ACHN (cell line): Measurements from ENCODE around the gene DTWD2.
A peak's percentile ranks its signal among the peaks of the same experiment; 100 is the strongest.

ENCODE experiments used
- DNase-seq: peaks from one replicate; pipeline ENCODE4 v3.0.0-alpha.2; 2015
- in situ Hi-C: cut with HindIII; loops from 2 replicates; pipeline ENCODE4 v1.10.0; 2017; ENCODE audit warnings: low sequenced_read_pairs, low pct_ligation_motif_present, low pct_unique_long_range_greater_than_20kb

Gene DTWD2

DNA sequence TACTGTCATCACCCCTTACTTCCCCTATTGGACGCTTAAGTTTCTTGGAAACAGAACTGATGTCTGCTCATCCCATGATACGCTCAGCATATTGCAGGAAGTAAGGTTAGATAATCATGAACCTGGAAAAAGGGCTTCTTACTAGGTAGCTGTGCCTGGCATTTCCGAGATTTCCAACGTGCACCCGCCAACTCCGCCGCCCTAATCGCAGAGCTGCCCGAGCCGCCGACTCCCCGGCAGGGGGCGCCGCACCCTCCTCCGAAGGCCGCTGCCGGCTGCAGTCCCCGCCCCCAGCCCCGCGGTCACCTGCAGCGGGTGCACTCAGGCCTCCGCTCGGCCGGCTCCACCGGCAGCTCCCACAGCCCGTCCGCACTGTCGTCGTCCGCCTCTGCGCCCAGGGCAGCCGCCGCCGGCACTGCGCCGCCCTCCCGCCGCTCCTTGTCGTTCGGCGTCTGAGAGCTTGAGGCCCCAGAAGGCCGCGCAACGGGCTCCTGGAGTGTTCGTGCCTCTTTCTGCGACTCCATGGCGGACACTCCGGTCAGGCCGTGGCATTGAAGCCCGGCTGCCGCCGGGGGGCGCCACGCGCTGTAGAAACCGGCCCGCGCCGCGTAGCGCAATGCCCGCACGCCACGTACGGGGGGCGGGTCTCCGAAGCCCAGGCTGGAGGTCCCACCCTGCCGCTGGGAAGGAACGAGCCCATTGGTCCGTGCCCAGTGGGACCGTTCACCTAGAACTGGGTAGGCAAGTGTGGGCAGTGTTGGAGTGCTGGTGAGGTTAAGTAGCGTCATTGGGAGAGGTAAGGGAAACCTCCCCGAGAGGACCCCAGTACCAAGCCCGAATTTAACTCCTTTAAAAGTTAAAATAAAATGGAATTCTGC, at the start of gene DTWD2:
TSS of gene DTWD2 (minus strand) at position 560 of the 878 bp plus-strand sequence. CDS start at position 524, 36 bp downstream.
- in situ Hi-C loops = no loop called here

GRCh38 chr5:119037496-119038215, 49.3 kb upstream of the DTWD2 start:
- DNase-seq = no peak
- in situ Hi-C loops = no loop called here

More for the DNA sequence above, at the start of gene DTWD2:
- DNase-seq = peak; percentile 94

DNA sequence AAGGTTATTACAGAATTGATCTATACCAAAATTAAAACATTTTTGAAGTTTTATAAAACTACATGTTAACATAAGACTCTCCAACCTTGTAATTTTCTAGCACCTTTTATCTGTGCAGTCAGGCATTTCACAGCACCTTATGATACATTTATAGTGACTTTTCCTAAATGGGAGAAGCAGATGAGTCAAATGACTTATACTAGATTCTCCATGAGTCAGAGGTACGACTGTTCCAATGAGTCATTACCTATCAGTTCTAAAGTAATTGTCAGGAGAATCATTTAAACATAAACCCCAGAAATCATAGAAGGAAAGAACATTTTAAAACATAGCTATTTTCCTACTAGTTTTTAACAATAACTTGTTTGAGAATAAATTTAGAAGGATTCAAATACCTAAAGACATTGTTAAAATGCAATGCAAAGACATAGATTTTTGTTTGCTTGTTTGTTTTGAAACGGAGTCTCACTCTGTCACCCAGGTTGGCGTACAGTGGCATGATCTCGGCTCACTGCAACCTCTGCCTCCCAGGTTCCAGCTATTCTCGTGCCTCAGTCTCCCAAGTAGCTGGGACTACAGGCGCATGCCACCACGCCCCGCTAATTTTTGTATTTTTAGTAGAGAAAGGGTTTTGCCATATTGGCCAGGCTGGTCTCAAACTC, 47.9 kb upstream of the DTWD2 start:
- peak; percentile 60 for DNase-seq
- in situ Hi-C loops = no loop called here

DNA sequence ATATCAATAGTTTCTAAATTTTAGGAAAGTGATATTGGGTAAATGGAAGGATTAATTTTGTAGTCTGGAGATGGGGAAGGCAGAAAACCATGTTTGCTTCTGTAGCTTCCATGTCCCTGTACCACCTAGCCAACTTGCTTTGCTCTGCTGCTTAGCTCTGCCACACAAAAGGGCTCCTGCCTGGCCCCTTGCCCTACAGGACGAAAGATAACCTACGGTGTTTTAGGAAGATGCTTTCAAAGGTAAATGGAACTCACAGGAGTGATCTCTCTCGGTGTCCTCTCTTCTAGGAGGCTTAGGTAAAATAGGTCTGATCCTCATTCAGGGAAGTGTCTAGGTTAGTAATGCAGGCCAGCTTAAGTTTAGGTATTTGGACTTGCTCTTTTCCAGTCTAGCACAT, 44.8 kb upstream of the DTWD2 start:
- no peak for DNase-seq

GRCh38 chr5:119032656-119033055, 44.3 kb upstream of the DTWD2 start:
- DNase-seq = no peak
- in situ Hi-C loops = no loop called here

More for the DNA sequence above, 44.8 kb upstream of the DTWD2 start:
- in situ Hi-C loops = no loop called here

DNA sequence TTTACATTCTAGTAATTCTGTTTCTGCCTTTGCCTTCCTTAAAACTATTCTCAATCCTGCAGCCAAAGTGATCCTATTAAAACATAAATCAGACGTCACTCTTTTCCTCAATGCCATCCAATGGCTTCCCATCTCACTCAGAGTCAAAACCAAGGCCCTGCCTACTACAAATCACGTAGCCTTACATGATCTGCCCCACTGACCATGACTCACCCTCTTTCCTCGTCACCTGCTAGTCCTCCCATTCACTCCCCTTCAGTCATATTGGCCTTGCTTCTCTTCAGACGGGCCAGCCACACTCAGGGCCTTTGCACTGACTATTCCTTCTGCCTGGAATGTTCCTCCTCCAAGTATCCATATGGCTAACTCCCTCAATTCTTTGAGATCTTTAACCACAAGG, 43.6 kb upstream of the DTWD2 start:
- DNase-seq = peak; percentile 22
- in situ Hi-C loops = no loop called here

- in situ Hi-C loops = no loop called here
- DNase-seq = no peak
Measured at GRCh38 chr5:119031011-119031886, 42.9 kb upstream of the DTWD2 start.

GRCh38 chr5:119028575-119028974, 40.2 kb upstream of the DTWD2 start:
- in situ Hi-C loops = no loop called here
- no peak for DNase-seq

DNA sequence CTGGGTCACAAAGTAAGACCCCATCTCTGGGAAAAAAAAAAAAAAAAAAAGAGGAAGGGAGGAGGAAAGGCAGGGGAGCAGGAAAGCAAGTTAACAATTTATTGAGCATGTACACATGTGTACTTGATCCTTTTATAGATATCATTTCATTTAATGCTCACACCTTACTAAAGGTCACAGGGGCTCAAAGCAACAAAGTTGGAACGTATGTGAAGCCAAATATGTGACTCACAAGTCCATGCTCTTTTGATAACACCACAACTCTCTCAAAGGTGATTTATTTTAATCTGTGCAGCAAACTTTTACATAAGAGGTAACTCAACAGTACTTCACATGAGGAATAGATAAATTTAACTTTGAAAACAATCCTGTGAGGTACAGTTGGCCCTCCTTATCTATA, 34.4 kb upstream of the DTWD2 start:
- in situ Hi-C loops = no loop called here
- no peak for DNase-seq

DNA sequence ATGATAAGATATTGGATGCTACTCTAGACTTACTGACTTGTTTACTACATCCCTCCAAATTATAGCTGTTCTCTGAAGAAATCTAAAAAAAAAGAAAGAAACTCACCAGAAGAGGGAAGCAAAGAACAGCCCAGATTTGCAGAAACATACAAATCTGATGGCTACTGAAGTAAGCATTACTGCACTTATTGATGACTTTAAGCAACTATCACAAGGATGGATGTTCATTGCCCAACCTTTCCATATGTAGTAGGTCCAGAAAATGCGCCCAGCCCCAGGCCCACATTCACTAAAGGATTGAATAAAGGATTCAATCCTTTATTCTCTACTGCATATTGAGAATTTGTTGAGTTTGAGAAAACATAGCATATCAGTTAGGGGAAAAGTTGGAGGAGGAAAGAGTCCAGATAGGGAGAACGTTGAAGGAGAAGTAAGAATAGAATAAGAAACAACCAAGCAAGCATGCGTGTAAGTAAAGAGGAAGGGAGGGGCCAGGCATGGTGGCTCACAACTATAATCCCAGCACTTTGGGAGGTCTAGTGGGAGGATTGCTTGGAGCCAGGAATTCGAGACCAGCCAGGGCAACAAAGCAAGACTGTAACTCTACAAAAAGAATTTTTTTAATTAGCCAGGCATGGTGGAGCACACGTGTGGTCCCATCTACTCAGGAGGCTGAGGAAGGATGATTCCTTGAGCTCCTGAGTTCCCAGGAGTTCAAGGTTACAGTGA, 33.8 kb upstream of the DTWD2 start:
- DNase-seq = peak; percentile 49
- in situ Hi-C loops = no loop called here

GRCh38 chr5:119021149-119021732, 32.9 kb upstream of the DTWD2 start:
- in situ Hi-C loops = no loop called here
- DNase-seq = no peak

- no peak for DNase-seq
- in situ Hi-C loops = no loop called here
Measured at GRCh38 chr5:119019949-119020348, 31.6 kb upstream of the DTWD2 start.

- in situ Hi-C loops = no loop called here
- no peak for DNase-seq
Measured at GRCh38 chr5:119019501-119019900, 31.2 kb upstream of the DTWD2 start.

DNA sequence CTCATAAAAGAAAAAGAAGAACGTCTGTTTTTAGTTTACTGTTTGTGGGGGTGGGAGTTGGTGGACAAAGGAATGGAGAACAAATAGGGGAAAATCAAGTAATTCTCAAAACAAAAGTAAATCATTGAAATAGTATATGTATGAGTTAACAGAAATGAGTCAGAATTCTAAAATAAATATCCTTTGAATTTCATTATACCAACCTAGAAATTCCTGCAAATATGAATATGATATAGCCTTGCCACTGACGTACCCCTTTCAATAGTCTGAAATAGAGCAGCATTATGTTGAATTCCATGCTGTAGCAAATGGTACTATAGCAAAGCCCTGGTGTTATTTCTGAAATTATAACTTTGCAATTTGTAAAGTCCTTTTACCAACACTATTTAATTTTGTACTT, 29.6 kb upstream of the DTWD2 start:
- in situ Hi-C loops = no loop called here
- no peak for DNase-seq

DNA sequence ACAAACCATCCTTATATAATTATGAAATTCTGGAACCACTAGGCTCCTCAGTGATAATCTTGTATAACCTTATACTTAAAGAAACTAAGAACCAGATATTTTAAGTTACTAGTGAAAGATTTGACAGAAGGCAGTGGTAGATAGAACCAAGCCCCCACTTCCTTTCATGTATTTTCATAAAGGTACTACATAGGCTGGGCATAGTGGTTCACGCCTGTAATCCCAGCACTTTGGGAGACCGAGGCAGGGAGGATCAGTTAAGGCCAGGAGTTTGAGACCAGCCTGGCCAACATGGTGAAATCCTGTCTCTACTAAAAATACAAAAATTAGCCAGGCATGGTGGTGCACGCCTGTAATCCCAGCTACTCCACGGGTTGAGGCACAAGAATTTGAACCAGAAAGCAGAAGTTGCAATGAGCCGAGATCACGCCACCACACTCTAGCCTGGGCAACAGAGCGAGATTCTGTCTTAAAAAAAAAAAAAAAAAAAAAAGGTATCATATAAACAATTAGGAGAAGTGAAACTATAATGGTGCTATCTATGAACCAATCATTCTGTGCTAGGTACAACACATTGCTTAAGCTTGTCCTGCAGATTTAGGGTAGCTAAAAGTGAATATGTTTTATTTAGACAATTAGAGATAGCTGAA, 27.9 kb upstream of the DTWD2 start:
- DNase-seq = no peak
- in situ Hi-C loops = no loop called here

GRCh38 chr5:119011186-119011585, 22.8 kb upstream of the DTWD2 start:
- in situ Hi-C loops = no loop called here
- no peak for DNase-seq

GRCh38 chr5:119010206-119010605, 21.9 kb upstream of the DTWD2 start:
- no peak for DNase-seq
- in situ Hi-C loops = no loop called here
